ENCODE results near the gene ERO1A. TPM values are rescaled to one million over a fixed set of nuclear protein-coding genes. Genes with fewer than 3 reads are reported as not detected.
A peak's percentile ranks its signal among the peaks of the same experiment; 100 is the strongest.

The ERO1A gene
- total and polyA plus RNA-seq, 9 of the 15 experiments (the other 6 are each of a cell fraction or from before 2014, with no cell fraction given), result 11.0 to 46.2 (median 27.6) TPM

DNA sequence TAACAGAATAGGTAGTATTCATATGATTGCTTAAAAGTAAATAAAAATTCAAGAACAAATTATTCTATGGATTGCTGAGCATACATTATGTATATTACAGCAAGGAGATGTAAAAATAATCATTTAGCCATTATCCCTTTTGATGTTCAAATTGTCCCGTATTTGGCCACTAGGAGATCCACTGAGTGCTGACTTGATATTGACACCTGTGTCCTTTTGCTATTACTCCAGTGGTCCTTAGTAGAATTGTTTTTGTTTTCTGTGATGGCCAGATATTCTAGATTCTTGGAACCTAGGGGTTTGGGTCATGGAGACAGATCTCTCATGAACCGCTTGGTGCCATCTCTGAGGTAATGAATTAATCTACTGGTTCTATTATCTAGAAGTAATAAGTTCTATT is 16.8 kb downstream of the ERO1A start:
- in situ Hi-C loops (cut with MboI), result no loop called here
- no peak for FAIRE-seq
- ChIA-PET POLR2A (no interaction called here), CTCF (ENCODE audit: low intra/inter-chr PET ratio) (no interaction called here)
- Histone ChIP-seq H3K4me3 (no peak overlapping the region), H3K27ac (ENCODE audit: extremely low read depth, low read depth, low read length) (no peak overlapping the region), H3K79me2 (ENCODE audit: control insufficient read depth, insufficient read depth, low read length) (peaks cover 2% of the 10 kb centered on the region; the same call in 2 of the 3 replicates), H2AFZ (ENCODE audit: low read depth, low read length) (no peak overlapping the region), H3K36me3 (ENCODE audit: control insufficient read depth, insufficient read depth, low read length) (peaks cover 46% of the 10 kb centered on the region; the same call in 2 of the 3 replicates), H3K4me2 (ENCODE audit: insufficient read depth, low read length) (no peak overlapping the region), H3K9ac (ENCODE audit: insufficient read depth in 1 of 2, low read depth in 2 of 2, low read length in 2 of 2) (no peak overlapping the region), H3K4me1 (replicated peaks in 1 of 2; ENCODE audit: control insufficient read depth in 2 of 2, insufficient read depth in 2 of 2, low read length in 2 of 2) (no peaks in the 10 kb centered on the region), H4K20me1 (replicated peaks; ENCODE audit: control insufficient read depth, insufficient read depth, low read length) (no peaks in the 10 kb centered on the region), H3K27me3 (ENCODE audit: control insufficient read depth in 2 of 2, insufficient read depth in 2 of 2, low read length in 2 of 2) (no peaks in the 10 kb centered on the region), H3K9me3 (replicated peaks; ENCODE audit: control insufficient read depth, insufficient read depth, low read depth, low read length) (no peaks in the 10 kb centered on the region), H3K9me1 (ENCODE audit: control insufficient read depth, insufficient read depth, low read length) (no peaks in the 10 kb centered on the region)
- 91% methylated on average over 2 of the region's 2 CpGs for WGBS (ENCODE audit: insufficient coverage, low coverage, missing lambda C conversion rate)
- no TSS peak for BruUV-seq (replicated peaks)
- ATAC-seq, result 0 out of 3 replicates have a peak, but pooled peaks have one; percentile 45
- DNase-seq (ENCODE audit: extremely low read depth in 1 of 4, low spot score in 3 of 4), result peak in 2 of 4 experiments; percentile 11 to 22
- no peak for TF ChIP-seq CBFA2T3 (IDR thresholded peaks at IDR 0.05)
- peak in 1 of 3 experiments; percentile 27; a peak in 1 of 6 replicates for TF ChIP-seq CTCF (IDR thresholded peaks at IDR 0.05 in 2 of 3, conservative IDR thresholded peaks at IDR 0.05 in 1 of 3; ENCODE audit: insufficient read depth in 2 of 3, low read depth in 1 of 3, low read length in 3 of 3)
- intact Hi-C loops (cut with micrococcal nuclease), result no loop called here

DNA sequence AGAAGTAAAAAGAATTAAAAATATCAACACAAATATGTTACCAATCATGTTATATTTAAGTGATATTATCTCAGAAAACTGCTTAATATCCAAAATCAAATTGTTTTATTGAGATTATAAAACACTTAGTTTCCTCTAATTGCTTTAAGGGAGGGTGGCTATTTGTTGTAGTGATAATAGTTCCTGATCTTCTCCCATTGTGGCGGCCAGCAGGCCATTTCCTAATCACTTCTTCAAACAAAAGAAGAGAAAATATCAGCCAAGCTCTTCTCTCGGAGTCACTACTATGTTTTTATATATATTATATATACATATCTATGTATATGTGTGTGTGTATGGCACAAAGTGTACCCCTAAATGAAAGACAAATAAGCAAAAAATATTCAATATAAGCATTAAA is 31.5 kb downstream of the ERO1A start:
- no peaks in the 10 kb centered on the region for H4K20me1 ChIP-seq (replicated peaks; ENCODE audit: control insufficient read depth, insufficient read depth, low read length)
- FAIRE-seq, result no peak
- ChIA-PET CTCF (ENCODE audit: low intra/inter-chr PET ratio) (interaction anchor here (0.6 kb wide), 1 partner anchor 517 kb away, joined by 4 read pairs; no protein-coding TSS in a partner anchor), POLR2A (no interaction called here)
- no peak overlapping the region for H3K27ac ChIP-seq (ENCODE audit: extremely low read depth, low read depth, low read length)
- intact Hi-C loops (cut with micrococcal nuclease) (no loop called here), in situ Hi-C loops (cut with MboI) (loop anchor here (10.0 kb wide), 1 partner anchor 1399 kb away; no protein-coding TSS in a partner anchor)
- H3K36me3 ChIP-seq (ENCODE audit: control insufficient read depth, insufficient read depth, low read length), result peaks cover 28% of the 10 kb centered on the region; the same call in 2 of the 3 replicates
- no peaks in the 10 kb centered on the region for H3K79me2 ChIP-seq (ENCODE audit: control insufficient read depth, insufficient read depth, low read length)
- no peak for ATAC-seq
- H3K9me1 ChIP-seq (ENCODE audit: control insufficient read depth, insufficient read depth, low read length), result no peaks in the 10 kb centered on the region
- 87% methylated on average over 2 of the region's 2 CpGs for WGBS (ENCODE audit: insufficient coverage, low coverage, missing lambda C conversion rate)
- no peak overlapping the region for H3K4me3 ChIP-seq
- DNase-seq (ENCODE audit: extremely low read depth in 1 of 4, low spot score in 3 of 4), result no peak
- H3K4me1 ChIP-seq (replicated peaks in 1 of 2; ENCODE audit: control insufficient read depth in 2 of 2, insufficient read depth in 2 of 2, low read length in 2 of 2), result no peaks in the 10 kb centered on the region
- H3K4me2 ChIP-seq (ENCODE audit: insufficient read depth, low read length), result no peak overlapping the region
- H3K9me3 ChIP-seq (replicated peaks; ENCODE audit: control insufficient read depth, insufficient read depth, low read depth, low read length), result no peaks in the 10 kb centered on the region
- H3K9ac ChIP-seq (ENCODE audit: insufficient read depth in 1 of 2, low read depth in 2 of 2, low read length in 2 of 2), result no peak overlapping the region
- H3K27me3 ChIP-seq (ENCODE audit: control insufficient read depth in 2 of 2, insufficient read depth in 2 of 2, low read length in 2 of 2), result no peaks in the 10 kb centered on the region
- H2AFZ ChIP-seq (ENCODE audit: low read depth, low read length), result no peak overlapping the region
- no TSS peak for BruUV-seq (replicated peaks)
- TF ChIP-seq, protein P1, sequence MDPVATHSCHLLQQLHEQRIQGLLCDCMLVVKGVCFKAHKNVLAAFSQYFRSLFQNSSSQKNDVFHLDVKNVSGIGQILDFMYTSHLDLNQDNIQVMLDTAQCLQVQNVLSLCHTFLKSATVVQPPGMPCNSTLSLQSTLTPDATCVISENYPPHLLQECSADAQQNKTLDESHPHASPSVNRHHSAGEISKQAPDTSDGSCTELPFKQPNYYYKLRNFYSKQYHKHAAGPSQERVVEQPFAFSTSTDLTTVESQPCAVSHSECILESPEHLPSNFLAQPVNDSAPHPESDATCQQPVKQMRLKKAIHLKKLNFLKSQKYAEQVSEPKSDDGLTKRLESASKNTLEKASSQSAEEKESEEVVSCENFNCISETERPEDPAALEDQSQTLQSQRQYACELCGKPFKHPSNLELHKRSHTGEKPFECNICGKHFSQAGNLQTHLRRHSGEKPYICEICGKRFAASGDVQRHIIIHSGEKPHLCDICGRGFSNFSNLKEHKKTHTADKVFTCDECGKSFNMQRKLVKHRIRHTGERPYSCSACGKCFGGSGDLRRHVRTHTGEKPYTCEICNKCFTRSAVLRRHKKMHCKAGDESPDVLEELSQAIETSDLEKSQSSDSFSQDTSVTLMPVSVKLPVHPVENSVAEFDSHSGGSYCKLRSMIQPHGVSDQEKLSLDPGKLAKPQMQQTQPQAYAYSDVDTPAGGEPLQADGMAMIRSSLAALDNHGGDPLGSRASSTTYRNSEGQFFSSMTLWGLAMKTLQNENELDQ (CRISPR knock-in tag; IDR thresholded peaks at IDR 0.05; ENCODE audit: borderline replicate concordance), result no peak
- TF ChIP-seq TEAD4 (IDR thresholded peaks at IDR 0.05; ENCODE audit: low read length) (no peak), TEAD4 (CRISPR knock-in tag; IDR thresholded peaks at IDR 0.05; ENCODE audit: borderline replicate concordance) (no peak), E2F3 (CRISPR knock-in tag; IDR thresholded peaks at IDR 0.05) (no peak), ZNF12 (CRISPR knock-in tag; IDR thresholded peaks at IDR 0.05) (no peak), SMAD3 (CRISPR knock-in tag; conservative IDR thresholded peaks at IDR 0.05) (no peak), TSC22D4 (tag; IDR thresholded peaks at IDR 0.05) (no peak), SFPQ (IDR thresholded peaks at IDR 0.05; ENCODE audit: low read depth, low read length) (no peak)

All from K562 (cell line).